ENCODE results near the gene CCDC6. TPM values are rescaled to one million over a fixed set of nuclear protein-coding genes. Genes with fewer than 3 reads are reported as not detected.

Gene CCDC6
- total and polyA plus RNA-seq, 9 donors = 12.2 to 46.8 (median 34.1) TPM

GRCh38 chr10:59896191-59896590 lies 10.2 kb downstream of the CCDC6 start:
- Histone ChIP-seq H3K27ac (no peak overlapping the region), H3K9me3 (no peaks in the 10 kb centered on the region), H3K27me3 (no peaks in the 10 kb centered on the region), H3K4me3 (no peak overlapping the region), H3K4me1 (ENCODE audit: insufficient read depth) (peaks cover 16% of the 10 kb centered on the region), H3K36me3 (no peaks in the 10 kb centered on the region)
- DNase-seq = no peak
- no peak for TF ChIP-seq POLR2A (IDR thresholded peaks at IDR 0.05)
- TF ChIP-seq, protein P1, sequence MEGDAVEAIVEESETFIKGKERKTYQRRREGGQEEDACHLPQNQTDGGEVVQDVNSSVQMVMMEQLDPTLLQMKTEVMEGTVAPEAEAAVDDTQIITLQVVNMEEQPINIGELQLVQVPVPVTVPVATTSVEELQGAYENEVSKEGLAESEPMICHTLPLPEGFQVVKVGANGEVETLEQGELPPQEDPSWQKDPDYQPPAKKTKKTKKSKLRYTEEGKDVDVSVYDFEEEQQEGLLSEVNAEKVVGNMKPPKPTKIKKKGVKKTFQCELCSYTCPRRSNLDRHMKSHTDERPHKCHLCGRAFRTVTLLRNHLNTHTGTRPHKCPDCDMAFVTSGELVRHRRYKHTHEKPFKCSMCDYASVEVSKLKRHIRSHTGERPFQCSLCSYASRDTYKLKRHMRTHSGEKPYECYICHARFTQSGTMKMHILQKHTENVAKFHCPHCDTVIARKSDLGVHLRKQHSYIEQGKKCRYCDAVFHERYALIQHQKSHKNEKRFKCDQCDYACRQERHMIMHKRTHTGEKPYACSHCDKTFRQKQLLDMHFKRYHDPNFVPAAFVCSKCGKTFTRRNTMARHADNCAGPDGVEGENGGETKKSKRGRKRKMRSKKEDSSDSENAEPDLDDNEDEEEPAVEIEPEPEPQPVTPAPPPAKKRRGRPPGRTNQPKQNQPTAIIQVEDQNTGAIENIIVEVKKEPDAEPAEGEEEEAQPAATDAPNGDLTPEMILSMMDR (IDR thresholded peaks at IDR 0.05) = no peak
- TF ChIP-seq EP300 (IDR thresholded peaks at IDR 0.05) = no peak
- intact Hi-C loops (cut with DNase I) = no loop called here
- whole genome bisulfite sequencing, 3 donors = 77 to 81% (median 80%) methylated on average over 1 of the region's 1 CpG

GRCh38 chr10:59895629-59896116 lies 10.7 kb downstream of the CCDC6 start:
- DNase-seq = peak in 1 of 5 donors; percentile 40
- H3K27me3 ChIP-seq = no peaks in the 10 kb centered on the region
- H3K9me3 ChIP-seq = no peaks in the 10 kb centered on the region
- peaks cover 16% of the 10 kb centered on the region for H3K4me1 ChIP-seq (ENCODE audit: insufficient read depth)
- 19 to 34% (median 29%) methylated on average over 10 of the region's 10 CpGs for WGBS, 3 donors
- TF ChIP-seq, protein P1 (IDR thresholded peaks at IDR 0.05) = no peak
- TF ChIP-seq EP300 (IDR thresholded peaks at IDR 0.05) (no peak), POLR2A (IDR thresholded peaks at IDR 0.05) (no peak)
- H3K4me3 ChIP-seq = no peak overlapping the region
- intact Hi-C loops (cut with DNase I) = no loop called here
- H3K36me3 ChIP-seq = no peaks in the 10 kb centered on the region
- peak overlapping the region in 1 of 2 donors; percentile 8 for H3K27ac ChIP-seq

- Histone ChIP-seq H3K9me3 (no peaks in the 10 kb centered on the region), H3K27ac (peak overlapping the region in 1 of 2 donors; percentile 8), H3K4me1 (ENCODE audit: insufficient read depth) (peaks cover 16% of the 10 kb centered on the region), H3K36me3 (no peaks in the 10 kb centered on the region), H3K27me3 (no peaks in the 10 kb centered on the region), H3K4me3 (no peak overlapping the region)
- peak; percentile 53 to 76 (median 66) for DNase-seq
- intact Hi-C loops (cut with DNase I) = no loop called here
- TF ChIP-seq EP300 (IDR thresholded peaks at IDR 0.05) = no peak
- TF ChIP-seq POLR2A (IDR thresholded peaks at IDR 0.05) = no peak
- TF ChIP-seq, protein P1 (IDR thresholded peaks at IDR 0.05) = no peak
- WGBS, 3 donors = 7 to 18% (median 8%) methylated on average over 4 of the region's 4 CpGs
These were observed 12.2 kb downstream of the CCDC6 start for GRCh38 chr10:59894114-59894513.

- TF ChIP-seq, protein P1 (IDR thresholded peaks at IDR 0.05) = no peak
- TF ChIP-seq EP300 (IDR thresholded peaks at IDR 0.05) (no peak), POLR2A (IDR thresholded peaks at IDR 0.05) (no peak)
- Histone ChIP-seq H3K36me3 (no peaks in the 10 kb centered on the region), H3K4me1 (ENCODE audit: insufficient read depth) (peaks cover 14% of the 10 kb centered on the region), H3K27ac (no peak overlapping the region), H3K4me3 (no peak overlapping the region), H3K27me3 (no peaks in the 10 kb centered on the region), H3K9me3 (no peaks in the 10 kb centered on the region)
- intact Hi-C loops (cut with DNase I) = no loop called here
- 83 to 95% (median 89%) methylated on average over 3 of the region's 3 CpGs for WGBS, 3 donors
- no peak for DNase-seq
These were observed 13.7 kb downstream of the CCDC6 start for GRCh38 chr10:59892697-59893096.

Measured in ovary (tissue), 9 donors.